HL-60 (cell line): ENCODE results near the gene AK5.

Experiments used
- CTCF ChIP-seq: IDR thresholded peaks from one replicate; pipeline ENCODE4 v1.5.1; 2011; ENCODE audit warnings: low read length, control low read depth, inconsistent platforms; ENCODE audit not compliant: insufficient read depth
- GABPA ChIP-seq: IDR thresholded peaks from 2 replicates; pipeline ENCODE4 v1.6.1; 2012; ENCODE audit warnings: low read depth
- POLR2AphosphoS5 ChIP-seq: IDR thresholded peaks from 2 replicates; pipeline ENCODE4 v1.6.1; 2012; ENCODE audit warnings: low read depth
- REST ChIP-seq: IDR thresholded peaks from 2 replicates; pipeline ENCODE4 v1.6.1; 2012; ENCODE audit warnings: low read depth; ENCODE audit not compliant: insufficient replicate concordance
- SPI1 ChIP-seq: IDR thresholded peaks from 2 replicates; pipeline ENCODE4 v1.6.1; 2012; ENCODE audit warnings: low read depth, mild to moderate bottlenecking, borderline replicate concordance

- TF ChIP-seq CTCF (no peak), SPI1 (no peak), GABPA (no peak), POLR2AphosphoS5 (no peak), REST (no peak)
Measured at GRCh38 chr1:77250126-77250525, 31.7 kb upstream of the AK5 start.
